KMS-11 (cell line): Measurements from ENCODE around the gene EHD1.

ENCODE experiments used
- H2AFZ ChIP-seq: fragments of 200-600 bp; sonication (generic); 2 replicates; pipeline ENCODE4 v1.6.1; 2016; ENCODE audit warnings: antibody characterized with exemption, mixed run types, low read depth
- H3K27ac ChIP-seq: fragments of 200-600 bp; sonication (generic); 2 replicates; pipeline ENCODE4 v1.6.1; 2016; ENCODE audit warnings: mild to moderate bottlenecking, mixed run types
- H3K27me3 ChIP-seq: fragments of 200-600 bp; sonication (generic); 2 replicates; pipeline ENCODE4 v1.6.1; 2017; ENCODE audit warnings: mild to moderate bottlenecking, low read depth, mixed run types, moderate library complexity; ENCODE audit not compliant: insufficient read depth
- H3K36me3 ChIP-seq: fragments of 200-600 bp; sonication (generic); 2 replicates; pipeline ENCODE4 v1.6.1; 2017; ENCODE audit warnings: mild to moderate bottlenecking, mixed run types; ENCODE audit not compliant: insufficient read depth
- H3K4me1 ChIP-seq: fragments of 200-600 bp; sonication (generic); 2 replicates; pipeline ENCODE4 v1.6.1; 2016; ENCODE audit warnings: mild to moderate bottlenecking, low read depth, mixed run types; ENCODE audit not compliant: poor library complexity, severe bottlenecking
- H3K4me2 ChIP-seq: fragments of 200-600 bp; sonication (generic); 2 replicates; pipeline ENCODE4 v1.7.0; 2016; ENCODE audit warnings: mild to moderate bottlenecking, mixed run types
- H3K4me3 ChIP-seq: fragments of 200-600 bp; sonication (generic); IDR thresholded peaks from 2 replicates; pipeline ENCODE4 v1.6.1; 2017; ENCODE audit warnings: low read depth, low read length, mixed read lengths; ENCODE audit not compliant: insufficient read depth
- H3K79me2 ChIP-seq: fragments of 200-600 bp; sonication (generic); 2 replicates; pipeline ENCODE4 v1.6.1; 2016; ENCODE audit warnings: low read depth, mixed run types; ENCODE audit not compliant: insufficient read depth
- H3K9ac ChIP-seq: fragments of 200-600 bp; sonication (generic); 2 replicates; pipeline ENCODE4 v1.6.1; 2016; ENCODE audit warnings: mild to moderate bottlenecking, mixed run types
- H4K20me1 ChIP-seq: fragments of 200-600 bp; sonication (generic); 2 replicates; pipeline ENCODE4 v1.6.1; 2016; ENCODE audit warnings: mild to moderate bottlenecking, mixed run types; ENCODE audit not compliant: insufficient read depth
- TF ChIP-seq, protein P1 (sequence below): fragments of 200-600 bp; sonication (generic); conservative IDR thresholded peaks from 2 replicates; pipeline ENCODE4 v1.6.1; 2017; ENCODE audit warnings: low read depth, mild to moderate bottlenecking, antibody characterized with exemption, low read length, moderate library complexity, mixed read lengths

The EHD1 gene

DNA sequence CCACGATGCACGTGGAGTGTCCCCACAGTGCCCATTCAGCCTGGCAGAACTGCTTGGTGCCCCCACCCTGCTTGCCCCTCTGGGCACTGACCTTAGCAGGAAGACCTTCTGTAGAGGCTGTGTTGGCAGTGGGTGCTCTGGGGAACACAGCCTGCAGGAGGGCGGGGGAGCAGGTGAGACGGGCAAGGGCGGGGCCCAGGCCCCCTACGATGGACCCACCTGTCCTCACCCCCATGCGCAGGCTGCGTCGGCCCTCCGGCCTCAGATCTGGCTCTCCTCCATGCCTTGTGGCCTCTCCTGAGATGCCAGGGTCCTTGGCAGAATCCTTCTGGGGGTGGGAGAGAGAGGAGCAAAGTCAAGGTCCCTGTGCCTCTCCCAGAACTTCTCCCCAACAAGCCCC, 44.9 kb downstream of the EHD1 start:
- TF ChIP-seq, protein P1, sequence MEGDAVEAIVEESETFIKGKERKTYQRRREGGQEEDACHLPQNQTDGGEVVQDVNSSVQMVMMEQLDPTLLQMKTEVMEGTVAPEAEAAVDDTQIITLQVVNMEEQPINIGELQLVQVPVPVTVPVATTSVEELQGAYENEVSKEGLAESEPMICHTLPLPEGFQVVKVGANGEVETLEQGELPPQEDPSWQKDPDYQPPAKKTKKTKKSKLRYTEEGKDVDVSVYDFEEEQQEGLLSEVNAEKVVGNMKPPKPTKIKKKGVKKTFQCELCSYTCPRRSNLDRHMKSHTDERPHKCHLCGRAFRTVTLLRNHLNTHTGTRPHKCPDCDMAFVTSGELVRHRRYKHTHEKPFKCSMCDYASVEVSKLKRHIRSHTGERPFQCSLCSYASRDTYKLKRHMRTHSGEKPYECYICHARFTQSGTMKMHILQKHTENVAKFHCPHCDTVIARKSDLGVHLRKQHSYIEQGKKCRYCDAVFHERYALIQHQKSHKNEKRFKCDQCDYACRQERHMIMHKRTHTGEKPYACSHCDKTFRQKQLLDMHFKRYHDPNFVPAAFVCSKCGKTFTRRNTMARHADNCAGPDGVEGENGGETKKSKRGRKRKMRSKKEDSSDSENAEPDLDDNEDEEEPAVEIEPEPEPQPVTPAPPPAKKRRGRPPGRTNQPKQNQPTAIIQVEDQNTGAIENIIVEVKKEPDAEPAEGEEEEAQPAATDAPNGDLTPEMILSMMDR, result no peak
- H3K4me1 ChIP-seq, result no peaks in the 10 kb centered on the region
- H3K4me2 ChIP-seq, result no peak overlapping the region

DNA sequence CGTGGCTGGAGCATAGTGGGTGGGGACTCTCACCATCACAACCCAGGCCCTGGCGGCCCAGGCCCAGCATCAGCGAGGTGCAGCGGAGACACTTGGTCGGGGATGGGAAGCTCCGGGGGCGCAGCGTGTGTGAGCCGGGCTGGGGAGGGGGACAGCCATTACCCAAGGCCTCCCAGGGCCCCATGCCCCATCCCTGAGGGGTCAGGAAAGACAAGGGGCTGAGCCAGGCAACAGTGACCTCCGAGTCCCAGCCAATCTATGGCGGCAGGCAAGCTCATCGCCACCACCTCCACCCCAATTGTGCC, 45.3 kb downstream of the EHD1 start:
- TF ChIP-seq, protein P1, result no peak
- no peaks in the 10 kb centered on the region for H3K36me3 ChIP-seq

More for the DNA sequence above, 44.9 kb downstream of the EHD1 start:
- no peaks in the 10 kb centered on the region; the same call in 1 of the 2 replicates for H3K27me3 ChIP-seq
- no peak overlapping the region for H3K4me3 ChIP-seq
- H3K36me3 ChIP-seq, result no peaks in the 10 kb centered on the region
- no peak overlapping the region for H3K27ac ChIP-seq
- no peaks in the 10 kb centered on the region for H4K20me1 ChIP-seq
- no peak overlapping the region for H3K9ac ChIP-seq
- H3K79me2 ChIP-seq, result no peaks in the 10 kb centered on the region
- H2AFZ ChIP-seq, result no peak overlapping the region

DNA sequence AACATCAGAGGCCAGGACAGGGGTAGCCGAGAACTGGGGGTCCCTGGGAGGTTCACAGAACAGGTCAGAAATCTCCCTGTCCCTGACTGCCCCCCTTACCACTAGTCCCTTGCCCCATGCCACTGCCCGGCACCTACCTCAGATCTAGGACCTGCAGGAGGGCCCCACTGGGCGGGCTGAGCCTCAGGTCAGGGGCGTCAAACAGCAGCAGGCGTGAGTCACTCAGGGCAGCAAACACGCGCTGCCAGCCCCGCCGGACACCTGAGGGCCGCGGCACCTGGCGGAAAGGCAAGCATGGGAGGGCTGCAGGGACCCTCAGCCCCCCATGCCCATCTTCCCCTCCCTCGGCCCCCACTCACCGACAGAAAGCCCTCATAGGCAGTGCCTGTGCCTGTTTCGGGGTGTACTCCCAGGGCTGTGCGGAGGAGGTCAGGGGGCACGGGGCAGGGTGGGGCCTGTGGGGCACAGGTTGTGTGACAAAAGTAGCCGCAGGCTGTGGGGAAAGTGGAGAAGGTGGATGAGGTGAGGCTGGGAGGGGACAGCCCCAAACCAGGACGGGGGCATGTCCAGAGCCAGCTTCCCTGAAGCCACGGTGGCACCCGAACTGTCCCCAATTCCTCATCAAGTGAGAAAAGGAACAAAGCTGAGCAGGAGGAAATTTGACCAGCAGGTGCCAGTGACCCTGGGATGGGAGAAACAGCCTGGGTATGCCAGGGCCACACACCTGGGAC, 45.8 kb downstream of the EHD1 start:
- TF ChIP-seq, protein P1, result no peak
- Histone ChIP-seq H3K9ac (no peak overlapping the region), H4K20me1 (no peaks in the 10 kb centered on the region), H3K27ac (no peak overlapping the region), H3K27me3 (no peaks in the 10 kb centered on the region; the same call in 1 of the 2 replicates), H3K4me1 (no peaks in the 10 kb centered on the region), H3K36me3 (no peaks in the 10 kb centered on the region), H3K4me2 (no peak overlapping the region), H3K4me3 (no peak overlapping the region), H2AFZ (no peak overlapping the region), H3K79me2 (no peaks in the 10 kb centered on the region)

More for the DNA sequence above, 45.3 kb downstream of the EHD1 start:
- Histone ChIP-seq H2AFZ (no peak overlapping the region), H3K27ac (no peak overlapping the region), H3K27me3 (no peaks in the 10 kb centered on the region; the same call in 1 of the 2 replicates), H3K4me2 (no peak overlapping the region), H3K79me2 (no peaks in the 10 kb centered on the region), H3K4me1 (no peaks in the 10 kb centered on the region), H4K20me1 (no peaks in the 10 kb centered on the region), H3K4me3 (no peak overlapping the region), H3K9ac (no peak overlapping the region)

DNA sequence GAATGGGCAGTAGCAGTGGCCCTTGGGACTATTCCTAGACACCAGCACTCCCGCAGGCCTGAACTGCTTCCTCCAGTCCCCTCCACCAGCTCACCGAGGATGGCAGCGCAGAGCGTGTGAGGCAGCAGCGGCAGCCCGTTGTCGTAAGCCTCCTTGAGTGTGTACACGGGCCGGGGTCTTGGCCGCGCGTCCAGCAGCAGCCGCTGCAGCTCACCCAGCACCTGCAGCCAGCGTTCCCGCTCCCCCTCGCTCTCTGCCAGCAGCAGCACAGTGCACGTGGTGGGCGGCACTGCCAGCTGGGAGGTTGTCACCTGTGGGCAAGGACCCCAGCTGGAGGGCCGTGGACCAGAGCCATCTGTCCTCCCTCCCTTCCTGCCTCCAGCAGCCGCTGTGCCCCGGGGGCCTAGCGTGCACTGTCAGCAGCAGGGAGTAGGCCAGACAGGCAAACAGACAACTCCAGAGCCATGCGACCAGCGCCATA, 47.0 kb downstream of the EHD1 start:
- no peak overlapping the region for H3K4me3 ChIP-seq
- TF ChIP-seq, protein P1, result no peak
- no peak overlapping the region for H3K9ac ChIP-seq
- H3K4me1 ChIP-seq, result no peaks in the 10 kb centered on the region
- H3K79me2 ChIP-seq, result no peaks in the 10 kb centered on the region
- no peak overlapping the region for H2AFZ ChIP-seq
- no peak overlapping the region for H3K27ac ChIP-seq
- no peaks in the 10 kb centered on the region for H4K20me1 ChIP-seq
- H3K4me2 ChIP-seq, result no peak overlapping the region
- H3K36me3 ChIP-seq, result no peaks in the 10 kb centered on the region
- no peaks in the 10 kb centered on the region; the same call in 1 of the 2 replicates for H3K27me3 ChIP-seq
